ENCODE results near the gene CTDP1.

Gene CTDP1

DNA sequence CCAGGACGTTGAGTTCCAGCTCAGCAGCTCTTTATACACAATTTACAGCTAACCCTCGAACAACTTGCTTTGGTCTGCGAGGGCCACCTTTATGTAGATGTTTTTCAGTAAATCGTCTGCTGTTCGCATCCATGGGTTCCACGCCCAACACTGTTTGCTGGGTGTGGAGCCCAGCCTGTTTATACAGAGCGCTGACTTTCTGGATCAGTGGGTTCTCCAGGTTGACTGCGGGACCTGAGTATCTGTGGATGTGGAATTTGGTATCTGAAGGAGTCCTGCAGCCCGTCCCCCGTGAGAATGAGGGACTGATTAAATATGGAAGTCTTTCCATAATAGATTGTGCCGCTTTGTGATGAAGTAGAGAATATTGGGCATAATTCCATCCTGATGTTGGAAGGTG, 2.9 kb downstream of the CTDP1 start:
- TF ChIP-seq, protein P1, sequence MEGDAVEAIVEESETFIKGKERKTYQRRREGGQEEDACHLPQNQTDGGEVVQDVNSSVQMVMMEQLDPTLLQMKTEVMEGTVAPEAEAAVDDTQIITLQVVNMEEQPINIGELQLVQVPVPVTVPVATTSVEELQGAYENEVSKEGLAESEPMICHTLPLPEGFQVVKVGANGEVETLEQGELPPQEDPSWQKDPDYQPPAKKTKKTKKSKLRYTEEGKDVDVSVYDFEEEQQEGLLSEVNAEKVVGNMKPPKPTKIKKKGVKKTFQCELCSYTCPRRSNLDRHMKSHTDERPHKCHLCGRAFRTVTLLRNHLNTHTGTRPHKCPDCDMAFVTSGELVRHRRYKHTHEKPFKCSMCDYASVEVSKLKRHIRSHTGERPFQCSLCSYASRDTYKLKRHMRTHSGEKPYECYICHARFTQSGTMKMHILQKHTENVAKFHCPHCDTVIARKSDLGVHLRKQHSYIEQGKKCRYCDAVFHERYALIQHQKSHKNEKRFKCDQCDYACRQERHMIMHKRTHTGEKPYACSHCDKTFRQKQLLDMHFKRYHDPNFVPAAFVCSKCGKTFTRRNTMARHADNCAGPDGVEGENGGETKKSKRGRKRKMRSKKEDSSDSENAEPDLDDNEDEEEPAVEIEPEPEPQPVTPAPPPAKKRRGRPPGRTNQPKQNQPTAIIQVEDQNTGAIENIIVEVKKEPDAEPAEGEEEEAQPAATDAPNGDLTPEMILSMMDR (IDR thresholded peaks at IDR 0.05; ENCODE audit: low read depth, low read length): no peak
- DNase-seq (ENCODE audit: low read depth, low spot score): no peak
- no peak overlapping the region for H3K4me3 ChIP-seq (ENCODE audit: low read depth, low read length)
- in situ Hi-C loops (cut with HindIII; ENCODE audit: low sequenced_read_pairs): no loop called here

DNA sequence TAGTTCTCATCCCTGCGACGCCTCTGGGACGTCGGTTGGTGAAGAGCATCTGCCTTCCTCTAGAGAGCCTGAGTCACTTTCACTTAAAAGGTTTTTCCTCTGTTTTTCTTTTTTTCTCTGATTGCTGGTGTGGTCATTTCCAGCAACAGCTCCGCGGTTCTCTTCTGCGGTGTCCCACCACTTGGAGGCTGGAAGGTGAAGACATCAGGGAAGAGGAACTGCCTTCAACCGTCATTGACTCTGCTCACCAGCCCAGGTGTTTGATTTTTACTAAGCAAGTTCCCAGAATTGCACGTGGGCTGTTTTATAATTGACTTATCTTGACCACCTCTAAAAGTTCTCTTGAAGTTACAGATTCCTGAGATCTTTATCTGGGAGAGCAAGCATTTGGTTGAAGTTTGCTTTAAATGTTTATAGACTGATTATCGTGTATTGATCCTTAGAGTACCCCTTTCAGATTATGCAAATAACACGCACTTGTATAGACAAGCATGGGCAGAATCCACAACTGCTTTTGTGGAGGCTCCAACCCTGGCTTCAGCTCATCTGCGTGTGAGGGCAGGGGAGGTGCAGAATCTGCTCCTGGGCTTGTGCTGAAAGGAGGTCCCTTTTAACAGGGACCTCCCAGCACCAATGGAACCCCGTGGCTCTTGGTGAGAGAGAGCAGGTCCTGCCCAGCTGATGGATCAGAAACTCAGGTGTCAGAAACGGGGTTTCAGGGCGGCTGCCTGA, 3.5 kb downstream of the CTDP1 start:
- TF ChIP-seq, protein P1 (IDR thresholded peaks at IDR 0.05; ENCODE audit: low read depth, low read length): no peak
- in situ Hi-C loops (cut with HindIII; ENCODE audit: low sequenced_read_pairs): no loop called here
- DNase-seq (ENCODE audit: low read depth, low spot score): no peak
- H3K4me3 ChIP-seq (ENCODE audit: low read depth, low read length): no peak overlapping the region

DNA sequence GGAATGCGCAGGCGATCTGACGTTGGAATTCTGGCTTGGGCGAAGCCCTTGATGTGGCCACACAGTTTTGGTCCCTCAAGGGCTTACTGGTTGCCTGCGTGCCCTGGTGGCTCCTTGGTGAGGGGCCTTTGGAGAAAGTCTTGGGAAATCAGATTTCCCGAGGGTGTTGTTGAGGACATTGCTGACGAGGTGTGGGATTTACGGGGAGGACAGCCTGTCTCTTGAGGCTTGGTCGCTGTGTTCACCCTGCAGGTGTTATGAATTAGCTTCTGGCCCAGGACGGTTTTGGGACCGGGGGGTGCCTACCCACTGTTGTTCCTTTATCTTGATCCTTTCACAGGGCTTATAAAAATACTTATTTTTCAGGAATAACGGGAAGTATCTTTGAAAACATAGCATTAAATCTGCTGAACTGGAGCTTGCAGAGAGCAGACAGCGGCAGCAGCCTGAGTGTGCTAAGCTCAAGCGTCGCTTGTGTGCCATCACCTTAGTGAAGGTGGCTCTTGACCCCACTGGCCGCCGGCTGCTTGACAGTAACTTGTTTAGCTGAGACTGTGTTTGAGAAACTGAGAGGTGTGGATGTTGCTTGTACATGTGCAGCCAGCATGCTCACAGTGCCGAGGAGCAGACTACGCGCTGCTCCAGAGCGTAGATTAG, 4.2 kb downstream of the CTDP1 start:
- TF ChIP-seq, protein P1 (IDR thresholded peaks at IDR 0.05; ENCODE audit: low read depth, low read length): no peak
- H3K4me3 ChIP-seq (ENCODE audit: low read depth, low read length): no peak overlapping the region
- DNase-seq (ENCODE audit: low read depth, low spot score): no peak
- in situ Hi-C loops (cut with HindIII; ENCODE audit: low sequenced_read_pairs): no loop called here

DNA sequence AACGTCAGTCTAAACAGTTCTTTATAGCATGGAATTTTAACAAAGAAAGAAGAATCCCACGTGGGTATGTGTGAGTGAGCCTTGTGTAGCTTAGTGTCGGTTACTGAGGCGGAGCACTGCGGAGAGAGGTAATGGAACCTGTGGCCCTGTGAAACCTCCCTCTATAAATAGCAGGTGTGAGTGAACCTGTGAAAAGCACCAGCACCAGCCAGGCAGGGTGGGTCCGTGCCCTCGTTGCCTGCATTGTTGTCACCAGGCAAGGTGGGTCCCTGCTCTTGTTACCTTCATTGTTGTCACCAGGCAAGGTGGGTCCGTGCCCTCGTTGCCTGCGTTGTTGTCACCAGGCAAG, 4.7 kb downstream of the CTDP1 start:
- no peak for DNase-seq (ENCODE audit: low read depth, low spot score)
- in situ Hi-C loops (cut with HindIII; ENCODE audit: low sequenced_read_pairs): no loop called here
- TF ChIP-seq, protein P1 (IDR thresholded peaks at IDR 0.05; ENCODE audit: low read depth, low read length): no peak

DNA sequence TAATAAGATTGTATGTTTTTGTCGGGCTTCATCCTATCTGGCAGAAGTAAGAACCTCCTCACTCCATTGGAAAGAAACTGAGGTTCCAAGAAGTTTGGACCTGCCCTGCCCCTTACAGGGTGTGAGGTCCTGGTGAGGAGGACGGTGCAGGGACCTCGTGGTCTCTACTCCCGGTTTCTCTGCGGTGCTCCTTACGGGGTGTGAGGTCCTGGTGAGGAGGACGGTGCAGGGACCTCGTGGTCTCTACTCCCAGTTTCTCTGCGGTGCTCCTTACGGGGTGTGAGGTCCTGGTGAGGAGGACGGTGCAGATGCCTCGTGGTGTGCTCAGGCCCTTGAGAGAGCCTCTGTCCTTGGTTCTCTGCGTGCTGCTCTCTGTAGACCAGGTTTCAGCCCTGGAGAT, 5.2 kb downstream of the CTDP1 start:
- in situ Hi-C loops (cut with HindIII; ENCODE audit: low sequenced_read_pairs): no loop called here
- DNase-seq (ENCODE audit: low read depth, low spot score): no peak
- TF ChIP-seq, protein P1 (IDR thresholded peaks at IDR 0.05; ENCODE audit: low read depth, low read length): no peak
- no peak overlapping the region for H3K4me3 ChIP-seq (ENCODE audit: low read depth, low read length)

More for the DNA sequence above, 4.7 kb downstream of the CTDP1 start:
- H3K4me3 ChIP-seq (ENCODE audit: low read depth, low read length): no peak overlapping the region

DNA sequence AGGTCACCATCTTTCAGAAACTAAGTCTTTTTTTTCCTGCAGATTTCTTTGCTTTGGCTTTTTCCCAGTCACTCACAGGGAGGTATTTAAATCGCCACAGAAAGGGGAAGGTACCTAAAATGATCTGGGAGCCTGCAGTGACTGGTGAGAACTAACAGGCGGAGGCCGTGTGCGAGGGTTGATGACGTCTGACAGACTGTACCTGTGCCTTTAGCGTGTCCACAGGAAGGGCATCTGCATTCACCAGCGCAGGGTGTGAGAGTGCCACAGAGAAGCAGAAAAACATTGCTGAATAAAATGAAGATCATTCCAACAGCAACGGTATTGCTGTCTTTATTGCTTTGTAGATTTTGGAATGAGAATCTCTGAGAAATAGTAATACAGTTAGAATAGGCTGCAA, 5.7 kb downstream of the CTDP1 start:
- in situ Hi-C loops (cut with HindIII; ENCODE audit: low sequenced_read_pairs): no loop called here
- TF ChIP-seq, protein P1 (IDR thresholded peaks at IDR 0.05; ENCODE audit: low read depth, low read length): no peak
- DNase-seq (ENCODE audit: low read depth, low spot score): no peak
- H3K4me3 ChIP-seq (ENCODE audit: low read depth, low read length): no peak overlapping the region

Measured in astrocyte of the spinal cord (primary cell).